GM12878 (cell line): ENCODE data around the gene HIGD1C.

Experiments used
- CREB1 ChIP-seq: IDR thresholded peaks from 2 replicates; pipeline ENCODE4 v1.6.1; 2012; ENCODE audit warnings: low read depth, mild to moderate bottlenecking, inconsistent platforms
- CTCF ChIP-seq, 3 experiments: IDR thresholded peaks in 2 of 3; conservative IDR thresholded peaks in 1 of 3; 2 replicates each; pipeline ENCODE4 v1.5.1; 2011; ENCODE audit warnings: low read depth in 3 of 3, low read length in 3 of 3, mild to moderate bottlenecking in 3 of 3, control low read depth in 2 of 3, moderate library complexity in 2 of 3, inconsistent platforms in 1 of 3, mixed read lengths in 1 of 3; ENCODE audit not compliant: control insufficient read depth in 2 of 3, insufficient read depth in 1 of 3; ENCODE audit errors: extremely low read depth in 1 of 3
- ESRRA ChIP-seq: IDR thresholded peaks from 2 replicates; pipeline ENCODE4 v1.6.1; 2012; ENCODE audit warnings: mild to moderate bottlenecking, low read length, improper control_type of control experiment
- EZH2 ChIP-seq: IDR thresholded peaks from 2 replicates; pipeline ENCODE4 v1.6.1; 2012; ENCODE audit warnings: low read depth, mild to moderate bottlenecking, control low read depth, inconsistent platforms, low read length, borderline replicate concordance; ENCODE audit not compliant: control insufficient read depth
- PAX8 ChIP-seq: fragments of 450-650 bp; IDR thresholded peaks from 2 replicates; pipeline ENCODE4 v1.6.1; 2017; ENCODE audit warnings: mild to moderate bottlenecking, moderate library complexity
- PBX3 ChIP-seq: IDR thresholded peaks from 2 replicates; pipeline ENCODE4 v1.6.1; 2011; ENCODE audit warnings: mild to moderate bottlenecking, low read depth, low read length, moderate library complexity; ENCODE audit not compliant: insufficient replicate concordance
- ZBED1 ChIP-seq: IDR thresholded peaks from 2 replicates; pipeline ENCODE4 v1.6.1; 2016; ENCODE audit warnings: borderline replicate concordance
- TF ChIP-seq, protein P1 (sequence below): fragments of 450-650 bp; IDR thresholded peaks from 2 replicates; pipeline ENCODE4 v1.6.1; 2016; ENCODE audit warnings: mild to moderate bottlenecking

DNA sequence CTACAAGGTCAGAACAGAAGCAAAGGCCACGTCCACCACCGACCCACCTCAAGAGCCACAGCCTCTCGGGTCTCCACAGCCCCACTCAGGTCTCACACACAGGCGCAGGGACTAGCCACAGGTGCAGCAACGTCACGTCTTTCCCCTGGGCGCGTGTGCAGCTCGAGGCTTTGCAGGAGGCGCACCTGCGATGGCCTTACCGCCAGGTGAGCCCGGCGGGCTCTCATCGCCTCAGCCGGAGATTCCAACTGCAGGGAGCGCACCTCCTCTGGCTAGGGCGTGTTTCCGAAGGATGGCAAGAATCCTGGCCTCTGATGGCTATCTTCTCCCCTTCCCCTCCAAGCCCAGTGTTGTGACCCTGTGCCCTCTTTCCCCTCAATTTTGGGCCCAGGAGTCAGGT is at the start of gene HIGD1C:
- TF ChIP-seq ZBED1 (no peak), CTCF (IDR thresholded peaks at IDR 0.05 in 2 of 3, conservative IDR thresholded peaks at IDR 0.05 in 1 of 3; ENCODE audit: control insufficient read depth in 2 of 3, extremely low read depth in 1 of 3, insufficient read depth in 1 of 3, low read depth in 3 of 3, low read length in 3 of 3) (no peak), EZH2 (no peak), ESRRA (no peak), PAX8 (no peak), PBX3 (no peak), CREB1 (no peak)
- TF ChIP-seq, protein P1, sequence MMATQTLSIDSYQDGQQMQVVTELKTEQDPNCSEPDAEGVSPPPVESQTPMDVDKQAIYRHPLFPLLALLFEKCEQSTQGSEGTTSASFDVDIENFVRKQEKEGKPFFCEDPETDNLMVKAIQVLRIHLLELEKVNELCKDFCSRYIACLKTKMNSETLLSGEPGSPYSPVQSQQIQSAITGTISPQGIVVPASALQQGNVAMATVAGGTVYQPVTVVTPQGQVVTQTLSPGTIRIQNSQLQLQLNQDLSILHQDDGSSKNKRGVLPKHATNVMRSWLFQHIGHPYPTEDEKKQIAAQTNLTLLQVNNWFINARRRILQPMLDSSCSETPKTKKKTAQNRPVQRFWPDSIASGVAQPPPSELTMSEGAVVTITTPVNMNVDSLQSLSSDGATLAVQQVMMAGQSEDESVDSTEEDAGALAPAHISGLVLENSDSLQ: no peak
